ENCODE results near the gene PAIP2.

GRCh38 chr5:139371482-139372435 is 30.1 kb downstream of the PAIP2 start:
- TF ChIP-seq POLR2A (IDR thresholded peaks at IDR 0.05) (no peak), POLR2AphosphoS5 (IDR thresholded peaks at IDR 0.05) (no peak)
- TF ChIP-seq, protein P1, sequence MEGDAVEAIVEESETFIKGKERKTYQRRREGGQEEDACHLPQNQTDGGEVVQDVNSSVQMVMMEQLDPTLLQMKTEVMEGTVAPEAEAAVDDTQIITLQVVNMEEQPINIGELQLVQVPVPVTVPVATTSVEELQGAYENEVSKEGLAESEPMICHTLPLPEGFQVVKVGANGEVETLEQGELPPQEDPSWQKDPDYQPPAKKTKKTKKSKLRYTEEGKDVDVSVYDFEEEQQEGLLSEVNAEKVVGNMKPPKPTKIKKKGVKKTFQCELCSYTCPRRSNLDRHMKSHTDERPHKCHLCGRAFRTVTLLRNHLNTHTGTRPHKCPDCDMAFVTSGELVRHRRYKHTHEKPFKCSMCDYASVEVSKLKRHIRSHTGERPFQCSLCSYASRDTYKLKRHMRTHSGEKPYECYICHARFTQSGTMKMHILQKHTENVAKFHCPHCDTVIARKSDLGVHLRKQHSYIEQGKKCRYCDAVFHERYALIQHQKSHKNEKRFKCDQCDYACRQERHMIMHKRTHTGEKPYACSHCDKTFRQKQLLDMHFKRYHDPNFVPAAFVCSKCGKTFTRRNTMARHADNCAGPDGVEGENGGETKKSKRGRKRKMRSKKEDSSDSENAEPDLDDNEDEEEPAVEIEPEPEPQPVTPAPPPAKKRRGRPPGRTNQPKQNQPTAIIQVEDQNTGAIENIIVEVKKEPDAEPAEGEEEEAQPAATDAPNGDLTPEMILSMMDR (IDR thresholded peaks at IDR 0.05) = no peak
